ENCODE results near the gene URI1. TPM values are rescaled to one million over a fixed set of nuclear protein-coding genes. Genes with fewer than 3 reads are reported as not detected.
"Not testable (repeated sequence)": the region's sequence is repeated elsewhere in the genome, so short reads cannot be mapped to it uniquely, and the experiment has no call there.

The URI1 gene
- total RNA-seq, 1 donor from 2014 or later = 45.1 TPM

DNA sequence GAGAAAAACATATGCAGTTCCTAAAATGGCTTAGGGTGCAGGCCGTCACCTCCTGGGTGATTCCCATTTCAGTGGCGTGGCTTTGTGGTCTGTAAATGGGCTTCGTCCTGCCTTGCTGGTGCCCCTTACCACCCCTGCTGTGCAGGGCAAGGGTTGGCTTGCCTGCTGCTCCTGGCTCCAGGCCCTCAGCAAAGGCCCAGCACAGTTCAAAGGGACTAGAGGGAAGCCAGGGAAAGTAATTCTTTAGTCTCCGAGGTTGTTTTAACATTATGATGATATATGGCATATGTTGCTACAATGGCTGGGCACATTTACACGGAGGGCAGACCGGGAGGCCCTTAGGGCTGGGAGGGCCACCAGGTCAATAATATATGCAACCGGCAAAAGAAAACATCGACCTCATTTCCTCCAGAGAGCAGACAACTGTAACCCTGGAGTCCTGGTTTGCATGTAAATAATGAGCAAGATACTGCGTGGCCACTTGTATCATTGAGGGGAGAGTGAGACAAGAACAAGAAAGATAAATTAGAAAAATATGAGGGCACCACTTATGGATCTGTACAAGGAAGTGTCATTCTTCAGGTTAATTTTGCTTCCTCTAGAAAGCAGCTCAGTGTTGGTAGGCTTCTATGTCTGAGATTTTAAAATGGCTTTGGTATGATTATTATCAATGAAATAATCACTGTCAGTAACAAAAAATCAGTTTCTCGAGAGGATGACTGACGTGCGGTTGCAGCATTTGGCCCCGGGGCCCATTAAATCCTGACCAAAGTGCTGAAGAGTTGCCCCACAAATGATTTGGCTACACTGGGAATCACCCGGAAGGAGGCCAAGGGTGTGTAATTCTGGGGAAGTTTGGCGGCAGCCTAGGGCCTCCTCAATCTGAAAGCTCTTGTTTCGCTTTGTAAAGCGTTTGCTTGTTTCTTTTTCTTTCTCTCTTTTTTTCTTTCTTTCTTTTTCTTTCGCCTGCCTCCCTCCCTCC is 32.8 kb upstream of the URI1 start:
- TF ChIP-seq, protein P1, sequence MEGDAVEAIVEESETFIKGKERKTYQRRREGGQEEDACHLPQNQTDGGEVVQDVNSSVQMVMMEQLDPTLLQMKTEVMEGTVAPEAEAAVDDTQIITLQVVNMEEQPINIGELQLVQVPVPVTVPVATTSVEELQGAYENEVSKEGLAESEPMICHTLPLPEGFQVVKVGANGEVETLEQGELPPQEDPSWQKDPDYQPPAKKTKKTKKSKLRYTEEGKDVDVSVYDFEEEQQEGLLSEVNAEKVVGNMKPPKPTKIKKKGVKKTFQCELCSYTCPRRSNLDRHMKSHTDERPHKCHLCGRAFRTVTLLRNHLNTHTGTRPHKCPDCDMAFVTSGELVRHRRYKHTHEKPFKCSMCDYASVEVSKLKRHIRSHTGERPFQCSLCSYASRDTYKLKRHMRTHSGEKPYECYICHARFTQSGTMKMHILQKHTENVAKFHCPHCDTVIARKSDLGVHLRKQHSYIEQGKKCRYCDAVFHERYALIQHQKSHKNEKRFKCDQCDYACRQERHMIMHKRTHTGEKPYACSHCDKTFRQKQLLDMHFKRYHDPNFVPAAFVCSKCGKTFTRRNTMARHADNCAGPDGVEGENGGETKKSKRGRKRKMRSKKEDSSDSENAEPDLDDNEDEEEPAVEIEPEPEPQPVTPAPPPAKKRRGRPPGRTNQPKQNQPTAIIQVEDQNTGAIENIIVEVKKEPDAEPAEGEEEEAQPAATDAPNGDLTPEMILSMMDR (IDR thresholded peaks at IDR 0.05) = no peak
- H3K27me3 ChIP-seq = no peaks in the 10 kb centered on the region
- intact Hi-C loops (cut with DNase I) = no loop called here
- no peak overlapping the region for H3K4me3 ChIP-seq
- DNase-seq (no peak), ATAC-seq (no peak)
- H3K27ac ChIP-seq = no peak overlapping the region
- no peaks in the 10 kb centered on the region for H3K4me1 ChIP-seq
- H3K36me3 ChIP-seq = no peaks in the 10 kb centered on the region
- H3K9me3 ChIP-seq = no peaks in the 10 kb centered on the region

DNA sequence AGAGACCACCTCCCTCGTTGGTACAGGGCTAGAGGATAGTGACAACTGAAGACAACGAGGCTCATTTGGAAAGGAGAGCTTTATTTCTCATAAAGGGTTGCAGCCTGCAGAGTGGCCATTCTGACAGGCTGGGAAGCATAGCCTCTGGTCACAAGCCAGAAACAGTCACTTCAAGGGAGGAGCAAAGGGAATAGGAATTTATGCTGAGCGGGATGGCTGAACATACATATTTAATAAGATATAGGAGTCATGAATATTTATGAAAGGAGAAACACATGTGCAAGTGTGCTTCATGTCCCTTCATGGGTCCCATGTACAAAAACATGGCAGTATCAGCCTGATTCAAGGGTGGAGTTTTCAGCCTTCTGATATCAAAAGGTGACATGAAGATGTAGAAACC is 27.1 kb upstream of the URI1 start:
- Histone ChIP-seq H3K27me3 (no peaks in the 10 kb centered on the region), H3K4me3 (no peak overlapping the region), H3K27ac (no peak overlapping the region), H3K36me3 (no peaks in the 10 kb centered on the region), H3K4me1 (no peaks in the 10 kb centered on the region), H3K9me3 (no peaks in the 10 kb centered on the region)
- DNase-seq = no peak
- no peak for ATAC-seq
- intact Hi-C loops (cut with DNase I) = no loop called here
- TF ChIP-seq, protein P1 (IDR thresholded peaks at IDR 0.05) = no peak

DNA sequence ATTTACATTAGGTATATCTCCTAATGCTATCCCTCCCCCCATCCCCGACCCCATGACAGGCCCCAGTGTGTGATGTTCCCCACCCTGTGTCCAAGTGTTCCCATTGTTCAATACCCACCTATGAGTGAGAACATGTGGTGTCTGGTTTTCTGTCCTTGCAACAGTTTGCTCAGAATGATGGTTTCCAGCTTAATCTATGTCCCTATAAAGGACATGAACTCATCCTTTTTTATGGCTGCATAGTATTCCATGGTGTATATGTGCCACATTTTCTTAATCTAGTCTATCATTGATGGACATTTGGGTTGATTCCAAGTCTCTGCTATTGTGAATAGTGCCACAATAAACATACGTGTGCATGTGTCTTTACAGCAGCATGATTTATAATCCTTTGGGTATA is 26.2 kb upstream of the URI1 start:
- intact Hi-C loops (cut with DNase I); H3K9me3 ChIP-seq; ATAC-seq: not testable (repeated sequence)

DNA sequence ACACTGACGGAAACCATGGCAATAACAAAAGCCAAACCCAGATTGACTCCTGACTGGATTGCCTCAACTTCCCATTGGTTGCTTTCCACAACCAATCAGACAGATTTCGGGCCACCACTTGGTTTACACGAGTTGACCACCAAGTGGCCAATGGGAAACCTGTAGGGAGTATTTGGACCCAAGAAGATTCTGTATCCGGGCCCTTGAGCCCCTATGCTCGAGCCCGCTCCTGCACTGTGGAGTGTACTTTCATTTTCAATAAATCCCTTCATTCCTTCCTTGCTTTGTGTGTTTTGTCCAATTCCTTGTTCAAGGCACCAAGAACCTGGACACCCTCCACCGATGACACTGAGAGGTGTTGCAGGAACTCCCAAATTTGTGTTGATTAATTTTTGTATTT is 24.1 kb upstream of the URI1 start:
- intact Hi-C loops (cut with DNase I) = no loop called here
- H3K27me3 ChIP-seq = no peaks in the 10 kb centered on the region

More for the DNA sequence above, 26.2 kb upstream of the URI1 start:
- not testable (repeated sequence) for H3K4me3 ChIP-seq, H3K4me1 ChIP-seq, H3K27ac ChIP-seq, H3K27me3 ChIP-seq, DNase-seq, H3K36me3 ChIP-seq

DNA sequence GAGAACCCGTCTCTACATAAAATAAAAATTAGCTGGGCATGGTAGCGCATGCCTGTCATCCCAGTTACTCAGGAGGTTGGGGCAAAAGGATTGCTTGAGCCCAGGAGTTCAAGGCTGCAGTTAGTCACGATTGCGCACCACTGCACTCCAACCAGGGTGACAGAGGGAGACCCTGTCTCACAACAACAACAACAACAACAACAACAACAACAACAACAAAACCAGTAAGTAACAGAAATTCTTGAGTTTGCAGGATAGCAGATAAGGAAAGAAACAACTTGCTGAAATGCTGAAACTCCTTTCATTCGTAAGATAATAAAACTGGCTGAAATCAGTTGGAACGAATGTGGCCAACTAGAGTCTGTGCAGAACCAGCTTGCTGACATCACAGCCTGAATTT is 23.1 kb upstream of the URI1 start:
- H3K4me1 ChIP-seq = no peaks in the 10 kb centered on the region
- ATAC-seq (no peak), DNase-seq (no peak)
- intact Hi-C loops (cut with DNase I) = no loop called here
- no peak overlapping the region for H3K4me3 ChIP-seq
- no peaks in the 10 kb centered on the region for H3K9me3 ChIP-seq
- no peaks in the 10 kb centered on the region for H3K36me3 ChIP-seq
- TF ChIP-seq, protein P1 (IDR thresholded peaks at IDR 0.05) = no peak
- no peak overlapping the region for H3K27ac ChIP-seq
- no peaks in the 10 kb centered on the region for H3K27me3 ChIP-seq

More for the DNA sequence above, 24.1 kb upstream of the URI1 start:
- no peak for DNase-seq
- Histone ChIP-seq H3K27ac (no peak overlapping the region), H3K36me3 (no peaks in the 10 kb centered on the region), H3K9me3 (no peaks in the 10 kb centered on the region), H3K4me3 (no peak overlapping the region), H3K4me1 (no peaks in the 10 kb centered on the region)
- ATAC-seq = no peak
- TF ChIP-seq, protein P1 (IDR thresholded peaks at IDR 0.05) = no peak

DNA sequence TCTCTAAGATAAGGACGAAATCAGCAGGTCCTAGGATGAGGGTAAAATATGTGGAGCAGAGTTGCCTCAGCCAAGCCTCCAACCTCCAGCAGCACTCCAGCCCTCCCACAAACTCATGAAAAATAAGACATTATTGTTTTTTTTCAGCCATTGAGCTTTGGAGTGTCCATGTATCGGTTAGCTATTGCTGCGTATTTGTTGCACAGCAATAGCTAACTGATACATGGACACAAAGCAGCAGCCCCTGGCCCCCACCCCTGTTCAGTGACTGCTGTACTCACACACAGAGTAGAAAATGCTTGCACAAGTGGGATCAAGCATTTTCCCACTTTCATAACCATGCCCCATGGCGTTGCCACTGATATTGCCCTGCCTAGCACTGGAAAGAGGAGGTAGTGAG is 19.1 kb upstream of the URI1 start:
- Histone ChIP-seq H3K4me1 (no peaks in the 10 kb centered on the region), H3K36me3 (no peaks in the 10 kb centered on the region), H3K4me3 (no peak overlapping the region), H3K27me3 (no peaks in the 10 kb centered on the region), H3K9me3 (no peaks in the 10 kb centered on the region), H3K27ac (no peak overlapping the region)
- TF ChIP-seq, protein P1 (IDR thresholded peaks at IDR 0.05) = no peak
- DNase-seq (no peak), ATAC-seq (no peak)
- intact Hi-C loops (cut with DNase I) = no loop called here
